ENCODE measurements around the gene AARSD1. TPM values are rescaled to one million over a fixed set of nuclear protein-coding genes. Genes with fewer than 3 reads are reported as not detected.
"Not testable (repeated sequence)": the region's sequence is repeated elsewhere in the genome, so short reads cannot be mapped to it uniquely, and the experiment has no call there.

AARSD1 gene
- total and polyA plus RNA-seq, 2 donors (not counting 3 experiments of a cell fraction or from before 2014, with no cell fraction given): 42.8 to 53.2 TPM

DNA sequence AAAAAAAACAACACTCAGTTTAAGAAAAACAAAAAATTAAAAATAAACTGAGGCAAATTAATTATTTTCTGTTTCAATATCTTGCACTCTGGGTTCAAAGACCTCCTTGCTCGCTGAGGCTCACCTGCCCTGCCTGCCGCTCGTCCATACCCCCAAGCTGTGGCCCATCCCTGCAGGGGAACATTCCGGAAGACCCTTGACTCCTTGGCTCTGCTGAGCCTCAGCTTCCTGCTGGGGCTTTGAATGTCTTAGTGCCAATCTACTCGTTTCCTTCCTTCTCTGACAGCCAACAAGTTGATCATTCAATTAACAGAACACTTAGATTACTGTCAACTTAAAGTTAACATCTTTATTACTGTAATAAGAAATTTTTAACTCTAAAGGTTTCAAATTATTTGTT lies 39.4 kb downstream of the AARSD1 start:
- Histone ChIP-seq H3K4me2 (ENCODE audit: insufficient read depth, low read length) (peak overlapping the region; percentile 49), H2AFZ (ENCODE audit: low read depth, low read length) (peak overlapping the region; percentile 64), H4K20me1 (replicated peaks; ENCODE audit: control insufficient read depth, extremely low read depth, insufficient read depth, low read length) (no peaks in the 10 kb centered on the region), H3K27ac (ENCODE audit: insufficient read depth, low read depth, low read length) (no peak overlapping the region), H3K4me3 (replicated peaks in 1 of 3; ENCODE audit: insufficient read depth in 1 of 3, low read depth in 1 of 3, low read length in 3 of 3) (no peak overlapping the region), H3K79me2 (ENCODE audit: control insufficient read depth, insufficient read depth, low read length) (no peaks in the 10 kb centered on the region), H3K9ac (replicated peaks; ENCODE audit: extremely low read depth, insufficient read depth, low read length) (no peak overlapping the region), H3K4me1 (ENCODE audit: control insufficient read depth, extremely low read depth, insufficient read depth, low read length) (peaks cover 15% of the 10 kb centered on the region), H3K9me1 (replicated peaks; ENCODE audit: control insufficient read depth, extremely low read depth, insufficient read depth, low read length) (no peaks in the 10 kb centered on the region), H3K9me3 (replicated peaks; ENCODE audit: control insufficient read depth, insufficient read depth, low read length) (no peaks in the 10 kb centered on the region), H3K36me3 (ENCODE audit: control insufficient read depth in 2 of 2, extremely low read depth in 1 of 2, insufficient read depth in 2 of 2, low read length in 2 of 2) (no peaks in the 10 kb centered on the region), H3K27me3 (ENCODE audit: control insufficient read depth in 2 of 2, insufficient read depth in 2 of 2, low read length in 2 of 2) (peaks cover 3 to 5% of the 10 kb centered on the region in 2 experiments)
- dilution Hi-C loops (cut with MboI; ENCODE audit: extremely low pct_ligation_motif_present, low sequenced_read_pairs) (no loop called here), intact Hi-C loops (cut with micrococcal nuclease) (no loop called here)
- BruUV-seq (replicated peaks): no TSS peak
- TF ChIP-seq GATA2 (IDR thresholded peaks at IDR 0.05; ENCODE audit: insufficient read depth, insufficient read length, low read depth, low read length) (no peak), POLR2AphosphoS5 (IDR thresholded peaks at IDR 0.05; ENCODE audit: insufficient read depth, low read depth, low read length) (no peak), MYC (IDR thresholded peaks at IDR 0.05; ENCODE audit: low read depth, low read length) (no peak), MAX (IDR thresholded peaks at IDR 0.05; ENCODE audit: insufficient read depth, insufficient read length) (no peak), POLR2A (IDR thresholded peaks at IDR 0.05; ENCODE audit: low read depth, low read length) (no peak), FOS (IDR thresholded peaks at IDR 0.05; ENCODE audit: borderline replicate concordance, insufficient read depth, low read length) (no peak), JUN (IDR thresholded peaks at IDR 0.05; ENCODE audit: borderline replicate concordance, insufficient read depth, insufficient read length, low read depth) (no peak)
- TF ChIP-seq, protein P1, sequence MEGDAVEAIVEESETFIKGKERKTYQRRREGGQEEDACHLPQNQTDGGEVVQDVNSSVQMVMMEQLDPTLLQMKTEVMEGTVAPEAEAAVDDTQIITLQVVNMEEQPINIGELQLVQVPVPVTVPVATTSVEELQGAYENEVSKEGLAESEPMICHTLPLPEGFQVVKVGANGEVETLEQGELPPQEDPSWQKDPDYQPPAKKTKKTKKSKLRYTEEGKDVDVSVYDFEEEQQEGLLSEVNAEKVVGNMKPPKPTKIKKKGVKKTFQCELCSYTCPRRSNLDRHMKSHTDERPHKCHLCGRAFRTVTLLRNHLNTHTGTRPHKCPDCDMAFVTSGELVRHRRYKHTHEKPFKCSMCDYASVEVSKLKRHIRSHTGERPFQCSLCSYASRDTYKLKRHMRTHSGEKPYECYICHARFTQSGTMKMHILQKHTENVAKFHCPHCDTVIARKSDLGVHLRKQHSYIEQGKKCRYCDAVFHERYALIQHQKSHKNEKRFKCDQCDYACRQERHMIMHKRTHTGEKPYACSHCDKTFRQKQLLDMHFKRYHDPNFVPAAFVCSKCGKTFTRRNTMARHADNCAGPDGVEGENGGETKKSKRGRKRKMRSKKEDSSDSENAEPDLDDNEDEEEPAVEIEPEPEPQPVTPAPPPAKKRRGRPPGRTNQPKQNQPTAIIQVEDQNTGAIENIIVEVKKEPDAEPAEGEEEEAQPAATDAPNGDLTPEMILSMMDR (IDR thresholded peaks at IDR 0.05; ENCODE audit: extremely low read depth in 1 of 2, insufficient read depth in 1 of 2, low read depth in 1 of 2, low read length in 2 of 2): no peak
- FAIRE-seq: peak; percentile 64
- CTCF ChIA-PET: interaction anchor here (1.1 to 1.6 kb wide), 3 partner anchors 8 to 82 kb away, joined by 3 to 5 read pairs (median 3); no protein-coding TSS in a partner anchor
- peak; percentile 39 for DNase-seq (ENCODE audit: low read depth, low spot score)
- POLR2A ChIA-PET: no interaction called here

- DNase-seq (ENCODE audit: low read depth, low spot score); H3K4me3 ChIP-seq (replicated peaks in 1 of 3; ENCODE audit: insufficient read depth in 1 of 3, low read depth in 1 of 3, low read length in 3 of 3); POLR2A ChIA-PET; H4K20me1 ChIP-seq (replicated peaks; ENCODE audit: control insufficient read depth, extremely low read depth, insufficient read depth, low read length); BruUV-seq (replicated peaks); H3K9me3 ChIP-seq (replicated peaks; ENCODE audit: control insufficient read depth, insufficient read depth, low read length); FAIRE-seq; H2AFZ ChIP-seq (ENCODE audit: low read depth, low read length); H3K9me1 ChIP-seq (replicated peaks; ENCODE audit: control insufficient read depth, extremely low read depth, insufficient read depth, low read length); dilution Hi-C loops (cut with MboI; ENCODE audit: extremely low pct_ligation_motif_present, low sequenced_read_pairs); H3K4me2 ChIP-seq (ENCODE audit: insufficient read depth, low read length); H3K4me1 ChIP-seq (ENCODE audit: control insufficient read depth, extremely low read depth, insufficient read depth, low read length); H3K27me3 ChIP-seq (ENCODE audit: control insufficient read depth in 2 of 2, insufficient read depth in 2 of 2, low read length in 2 of 2); H3K36me3 ChIP-seq (ENCODE audit: control insufficient read depth in 2 of 2, extremely low read depth in 1 of 2, insufficient read depth in 2 of 2, low read length in 2 of 2); H3K9ac ChIP-seq (replicated peaks; ENCODE audit: extremely low read depth, insufficient read depth, low read length); H3K27ac ChIP-seq (ENCODE audit: insufficient read depth, low read depth, low read length); H3K79me2 ChIP-seq (ENCODE audit: control insufficient read depth, insufficient read depth, low read length); intact Hi-C loops (cut with micrococcal nuclease): not testable (repeated sequence)
- CTCF ChIA-PET: interaction anchor here (1.6 kb wide), 2 partner anchors 12 to 80 kb away, joined by 4 to 5 read pairs; no protein-coding TSS in a partner anchor
Observed at GRCh38 chr17:42923472-42923871, 40.8 kb downstream of the AARSD1 start.

Data from endothelial cell of umbilical vein (primary cell).